HK-2 (cell line): Measurements from ENCODE around the gene CCDC93.

ENCODE experiments used
- DNase-seq: peaks from one replicate; pipeline ENCODE4 v3.0.0-alpha.2; 2018; ENCODE audit not compliant: unreplicated experiment

Gene CCDC93, protein sequence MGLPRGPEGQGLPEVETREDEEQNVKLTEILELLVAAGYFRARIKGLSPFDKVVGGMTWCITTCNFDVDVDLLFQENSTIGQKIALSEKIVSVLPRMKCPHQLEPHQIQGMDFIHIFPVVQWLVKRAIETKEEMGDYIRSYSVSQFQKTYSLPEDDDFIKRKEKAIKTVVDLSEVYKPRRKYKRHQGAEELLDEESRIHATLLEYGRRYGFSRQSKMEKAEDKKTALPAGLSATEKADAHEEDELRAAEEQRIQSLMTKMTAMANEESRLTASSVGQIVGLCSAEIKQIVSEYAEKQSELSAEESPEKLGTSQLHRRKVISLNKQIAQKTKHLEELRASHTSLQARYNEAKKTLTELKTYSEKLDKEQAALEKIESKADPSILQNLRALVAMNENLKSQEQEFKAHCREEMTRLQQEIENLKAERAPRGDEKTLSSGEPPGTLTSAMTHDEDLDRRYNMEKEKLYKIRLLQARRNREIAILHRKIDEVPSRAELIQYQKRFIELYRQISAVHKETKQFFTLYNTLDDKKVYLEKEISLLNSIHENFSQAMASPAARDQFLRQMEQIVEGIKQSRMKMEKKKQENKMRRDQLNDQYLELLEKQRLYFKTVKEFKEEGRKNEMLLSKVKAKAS

DNA sequence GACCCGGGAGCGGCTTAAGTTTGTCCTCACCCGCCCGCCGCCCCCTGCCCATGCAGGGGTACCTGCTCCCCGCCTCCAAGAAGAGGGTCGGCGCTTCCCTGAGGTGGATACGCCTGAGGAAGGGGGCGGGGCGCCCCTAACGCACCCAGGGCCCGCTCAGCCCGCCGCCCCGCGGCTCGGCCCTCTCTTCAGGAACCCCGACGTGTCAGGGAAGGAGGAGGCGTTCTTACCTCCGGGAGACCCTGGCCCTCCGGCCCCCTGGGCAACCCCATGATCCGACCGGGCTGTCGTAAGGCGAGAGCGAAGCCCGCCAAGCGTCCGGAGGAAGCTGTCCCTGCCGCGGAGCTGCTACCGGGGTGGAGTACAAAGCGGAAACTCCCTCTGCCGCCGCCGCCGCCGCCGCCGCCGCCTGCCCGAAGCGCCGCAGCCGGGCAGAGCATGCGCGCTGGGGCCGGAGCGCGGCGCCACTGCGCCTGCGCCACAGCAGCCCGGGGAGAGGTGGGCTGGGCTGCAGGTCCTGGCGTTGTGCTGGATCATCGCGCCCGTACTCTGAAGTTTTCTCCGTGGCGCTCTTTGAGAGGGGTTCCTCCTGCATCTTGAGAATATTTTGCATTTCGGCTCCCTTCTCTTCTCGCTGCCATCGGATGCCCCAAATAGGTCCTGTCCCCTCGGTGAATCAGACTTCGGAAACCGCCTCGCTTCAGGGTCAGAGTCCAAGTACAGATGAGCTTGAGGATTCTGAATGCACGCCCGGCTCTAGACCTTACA lies at the start of gene CCDC93:
TSS of gene CCDC93 (minus strand) at position 347 of the 768 bp plus-strand sequence. CDS start at position 272, 75 bp downstream.
- DNase-seq = peak; percentile 85

DNA sequence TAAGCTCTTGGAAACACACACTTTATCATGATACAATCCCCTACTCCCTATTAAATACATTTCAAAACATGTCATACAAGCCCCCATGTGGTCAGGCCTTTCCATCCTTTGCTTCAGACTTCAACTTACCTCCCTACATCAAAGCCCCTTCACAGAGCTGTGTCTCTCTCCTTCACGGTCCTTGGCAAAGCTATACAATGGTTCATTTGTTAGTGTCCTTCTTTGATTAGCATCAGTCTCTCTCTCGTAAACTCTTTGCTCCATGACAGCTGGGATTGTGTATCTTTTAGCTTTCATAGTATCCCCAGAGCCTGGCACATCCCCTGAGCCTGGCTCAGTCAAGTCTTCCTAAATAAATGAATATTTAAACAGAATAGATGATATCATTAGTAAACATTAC lies 48.8 kb upstream of the CCDC93 start:
- DNase-seq = no peak

DNA sequence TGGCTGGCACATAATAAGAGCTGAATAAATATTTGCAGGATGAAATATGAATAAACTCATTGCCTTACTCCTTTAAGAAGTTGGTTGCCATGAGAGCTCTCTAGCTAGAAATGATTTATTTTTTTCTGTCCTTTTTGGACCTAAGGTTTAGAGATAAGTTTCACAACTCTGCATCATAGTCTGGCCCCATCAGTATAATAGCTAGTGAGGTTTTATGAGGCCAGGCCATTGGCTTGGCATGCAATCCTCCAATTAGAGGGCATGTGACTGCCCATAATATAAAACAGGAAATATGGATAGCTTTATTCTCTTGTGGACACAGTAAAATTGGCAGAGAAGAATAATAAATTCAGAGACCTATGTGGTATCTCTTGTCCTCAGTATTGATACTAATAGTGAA lies 48.2 kb upstream of the CCDC93 start:
- DNase-seq = no peak

DNA sequence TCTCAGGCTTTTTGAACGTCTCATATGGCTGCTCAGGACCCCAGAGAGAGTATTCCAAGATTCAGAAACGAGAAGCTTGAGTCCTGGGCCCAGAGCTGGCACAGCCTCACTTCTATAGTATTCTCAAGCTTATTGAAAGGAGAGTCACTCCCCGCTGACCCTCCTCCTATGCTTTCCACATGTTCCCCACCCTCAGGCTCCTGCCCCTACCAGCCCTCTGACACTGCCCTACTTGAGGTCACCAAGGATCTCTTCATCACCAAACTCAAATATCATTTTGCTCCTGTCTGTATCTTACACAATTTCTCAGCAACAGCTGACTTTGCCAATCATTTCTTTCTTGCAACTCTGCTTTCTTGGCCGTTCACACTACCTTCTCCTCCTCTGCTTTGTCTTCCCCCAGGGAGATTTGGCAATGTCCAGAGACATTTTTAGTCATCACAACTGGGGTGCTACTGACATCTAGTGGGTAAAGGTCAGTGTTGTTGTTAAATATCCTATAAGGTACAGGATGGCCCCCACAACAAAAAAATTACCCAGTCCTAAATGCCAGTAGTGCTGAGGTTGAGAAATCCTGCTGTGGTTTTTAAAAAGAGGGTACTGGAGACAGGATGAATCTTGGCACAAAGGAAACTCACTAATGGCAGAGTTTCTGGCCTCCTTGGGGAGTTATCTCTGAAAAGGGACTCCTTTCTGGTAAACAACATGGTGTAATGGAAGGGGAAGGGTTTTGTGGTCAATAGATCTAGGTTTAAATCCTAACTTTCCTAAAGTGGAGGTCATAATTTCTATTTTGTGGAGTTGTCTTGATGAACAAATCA lies 47.5 kb upstream of the CCDC93 start:
- DNase-seq = peak; percentile 8

DNA sequence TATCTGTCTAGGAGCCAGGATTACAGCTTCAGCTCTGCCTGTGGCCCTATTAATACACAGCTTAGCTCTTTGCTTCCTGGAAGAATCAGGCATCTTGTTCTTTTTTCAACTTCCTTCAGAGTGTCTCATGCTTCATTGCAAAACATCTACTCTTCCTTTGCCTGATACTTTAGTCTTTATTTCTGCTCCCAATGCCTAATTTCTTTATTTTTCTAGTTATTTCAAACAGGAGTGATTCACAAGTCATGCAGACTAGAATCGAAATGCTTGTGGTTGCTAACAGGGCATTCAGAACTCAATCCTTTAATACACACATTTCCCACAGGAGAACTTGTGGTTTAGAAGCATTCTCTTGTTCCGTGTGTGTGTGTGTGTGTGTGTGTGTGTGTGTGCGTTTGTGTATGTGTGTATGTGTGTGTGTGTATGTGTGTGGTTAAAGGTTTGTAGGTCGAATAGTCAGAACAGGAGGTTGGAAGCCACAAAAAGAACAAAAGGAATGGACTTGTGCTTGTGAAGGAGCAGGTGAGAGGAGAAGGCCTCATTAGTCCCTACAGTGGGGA lies 46.1 kb upstream of the CCDC93 start:
- peak; percentile 49 for DNase-seq

DNA sequence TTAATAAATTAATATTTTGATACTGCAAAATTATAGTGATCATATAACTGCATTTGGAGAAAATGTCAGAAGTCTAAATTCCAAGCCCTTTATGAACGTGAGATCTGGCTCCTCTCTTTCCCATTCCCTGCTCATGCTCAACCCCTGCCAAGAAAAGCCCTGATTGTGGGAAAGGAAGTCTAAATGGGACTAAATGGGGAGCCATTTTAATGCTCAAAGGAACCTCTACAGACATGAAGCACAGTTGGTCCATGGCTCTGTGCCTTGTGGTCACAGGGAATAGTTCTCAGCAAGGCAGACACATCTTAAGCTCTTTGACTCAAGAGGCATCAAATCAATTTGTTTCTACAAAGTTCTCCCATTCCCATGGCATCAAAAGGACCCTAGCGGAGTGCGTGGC lies 45.1 kb upstream of the CCDC93 start:
- no peak for DNase-seq

DNA sequence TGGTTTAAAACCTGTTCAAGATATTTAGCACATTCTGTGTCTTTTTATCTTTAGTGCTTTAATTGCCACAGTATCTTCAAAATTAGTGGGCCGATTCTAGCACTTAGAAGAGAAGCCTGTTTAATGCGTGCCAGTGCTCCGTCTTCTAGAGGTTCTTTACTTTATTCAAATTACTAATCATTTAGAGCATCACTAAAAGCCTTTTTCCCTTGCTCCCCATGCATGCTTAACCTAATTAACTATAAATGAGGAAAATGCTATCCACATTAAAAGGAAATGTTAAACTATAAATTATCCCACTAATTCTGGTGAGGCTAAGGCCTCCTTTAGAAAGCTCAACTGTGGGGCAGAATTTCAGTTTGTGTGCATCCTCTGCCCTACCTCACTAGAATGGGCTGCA lies 42.9 kb upstream of the CCDC93 start:
- no peak for DNase-seq

DNA sequence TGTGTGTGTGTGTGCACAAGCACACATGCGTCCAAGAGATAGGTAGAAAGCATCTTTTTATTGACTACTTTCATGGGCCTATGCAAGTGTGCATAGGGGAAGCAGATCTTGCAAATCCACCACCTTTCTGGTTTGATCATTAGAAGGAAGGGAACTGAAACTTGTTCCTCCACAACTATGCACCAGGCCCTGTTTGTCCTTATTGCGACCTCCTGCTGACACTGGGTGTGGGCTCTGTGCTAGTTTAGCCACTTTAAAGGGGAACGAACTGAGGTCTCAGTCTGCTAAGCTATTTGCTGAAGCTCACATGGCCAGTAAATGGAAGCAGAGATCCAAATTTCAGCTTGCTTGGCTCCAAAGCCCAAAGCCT lies 42.3 kb upstream of the CCDC93 start:
- no peak for DNase-seq

DNA sequence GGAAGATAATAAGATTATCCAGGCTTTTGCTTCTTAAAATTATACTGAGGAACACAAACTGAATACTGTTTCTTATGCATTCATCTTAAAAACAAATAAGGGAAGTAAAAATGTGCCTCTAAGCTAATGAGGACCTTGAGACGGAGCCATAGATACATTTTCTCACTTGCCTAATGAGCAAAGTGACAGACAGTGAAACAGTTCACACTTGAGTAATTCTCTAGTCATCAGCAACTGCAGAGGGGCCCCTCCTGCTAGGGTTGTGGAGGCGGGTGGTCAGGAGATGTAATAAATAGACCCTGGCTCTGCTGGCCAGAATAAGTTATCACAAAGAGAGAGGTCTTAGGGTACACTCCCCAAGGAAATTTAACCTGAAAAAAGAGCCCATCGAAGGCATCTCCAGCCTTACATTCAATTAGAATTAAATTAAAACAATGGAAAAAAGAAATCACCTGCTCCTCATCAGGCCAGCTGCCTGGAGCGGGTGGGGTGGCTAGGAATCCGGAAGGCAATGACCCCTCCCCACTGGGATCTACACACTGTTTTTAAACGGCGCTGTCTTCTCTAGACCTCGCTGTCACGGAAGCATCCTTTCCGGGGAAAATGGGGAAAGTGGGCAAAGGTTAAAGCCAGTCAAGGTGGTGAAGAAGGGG lies 41.8 kb upstream of the CCDC93 start:
- DNase-seq = no peak

DNA sequence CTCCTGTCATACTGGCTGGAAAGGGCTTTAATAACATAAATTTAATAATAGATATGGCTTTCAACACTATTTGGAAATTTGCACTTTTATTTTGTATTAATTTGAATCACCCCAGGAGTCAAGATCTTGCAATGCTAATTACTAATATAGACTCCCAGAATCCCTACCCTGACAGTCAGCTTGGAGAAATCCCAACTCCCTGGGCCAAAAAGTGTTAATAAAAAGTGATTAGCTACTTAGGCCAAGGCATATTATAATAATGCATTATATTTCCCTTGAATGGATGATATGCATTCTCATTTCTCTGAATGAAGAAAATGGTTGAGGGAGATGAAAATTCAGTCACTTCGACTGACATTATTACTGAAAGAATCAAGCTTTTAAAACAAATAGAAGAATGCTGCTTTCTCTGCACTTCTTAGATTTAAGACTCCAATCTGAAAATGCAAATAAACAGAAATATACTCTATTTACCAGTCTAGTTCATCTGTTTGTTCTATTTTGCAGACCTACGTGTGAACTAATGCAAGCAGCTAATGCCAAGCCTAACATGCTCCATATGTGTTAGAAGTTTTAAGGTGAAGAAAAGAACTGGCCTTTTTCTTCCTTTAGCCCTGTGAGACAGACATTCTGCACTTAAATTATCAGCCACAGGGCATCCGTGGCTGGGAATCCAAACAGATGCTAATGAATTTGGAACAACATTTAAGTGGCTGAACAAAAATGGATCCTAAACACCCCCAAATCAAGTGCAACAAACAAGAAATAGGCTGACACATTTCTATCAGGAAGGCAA lies 40.5 kb upstream of the CCDC93 start:
- no peak for DNase-seq

DNA sequence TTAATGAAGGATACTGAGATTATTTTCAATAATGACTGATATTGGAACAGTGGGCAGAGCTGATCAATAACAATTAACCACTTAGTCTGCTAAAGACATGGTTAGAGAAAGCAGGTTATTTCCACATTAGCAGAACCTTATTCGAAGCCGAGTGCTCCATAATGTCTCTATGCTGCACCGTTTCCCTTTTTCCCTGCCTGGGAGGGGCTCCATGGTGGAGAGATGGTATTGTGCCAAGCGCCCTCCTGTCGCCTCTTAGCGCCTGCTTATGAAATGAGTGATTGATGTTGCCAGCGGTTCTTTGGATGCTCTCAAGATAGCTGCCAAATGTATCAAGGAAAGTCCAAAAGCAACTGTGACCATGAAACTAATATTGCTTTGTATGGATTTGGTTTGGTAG lies 39.8 kb upstream of the CCDC93 start:
- no peak for DNase-seq

DNA sequence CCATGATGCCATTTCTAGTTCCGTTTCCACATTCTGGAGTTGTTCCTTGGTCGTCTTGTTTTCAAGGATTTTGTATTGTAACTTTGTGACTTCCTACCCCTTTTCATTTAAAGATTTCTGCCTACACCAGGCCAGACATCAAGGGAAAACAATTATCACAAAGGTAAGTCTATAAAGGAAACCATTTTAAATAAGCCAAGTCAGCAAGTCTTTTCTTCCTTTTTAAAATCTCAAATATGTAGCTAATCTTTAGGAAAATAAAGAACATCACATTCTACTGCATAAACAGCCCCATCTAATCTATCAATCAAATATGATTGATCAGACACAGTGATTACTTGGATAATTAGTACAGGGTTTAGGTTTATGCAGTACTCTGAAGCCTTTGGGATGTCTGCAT lies 38.6 kb upstream of the CCDC93 start:
- no peak for DNase-seq

DNA sequence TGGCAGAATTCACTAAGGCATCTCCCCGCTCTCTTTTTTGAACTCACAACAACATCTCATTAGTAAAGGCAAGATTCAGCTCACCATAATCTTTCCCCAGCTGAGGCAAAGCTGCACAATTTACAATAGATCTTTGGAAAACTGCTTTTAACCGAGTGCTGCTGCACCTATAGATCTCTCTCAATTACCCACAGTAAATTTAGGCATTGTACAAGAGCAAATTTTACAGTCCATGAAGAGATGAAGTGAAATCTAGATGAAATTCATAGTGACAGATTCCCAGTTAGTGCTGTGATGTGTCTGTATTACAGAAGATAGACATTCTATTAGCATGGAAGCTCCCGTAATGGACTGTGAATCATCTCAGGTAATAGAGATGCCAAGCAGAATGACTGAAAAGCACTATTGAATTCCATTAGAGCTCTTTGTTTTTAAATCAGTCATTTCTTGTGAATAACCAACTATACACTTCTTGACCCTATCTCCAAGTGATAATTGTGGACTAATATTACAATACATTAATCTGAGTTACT lies 38.0 kb upstream of the CCDC93 start:
- no peak for DNase-seq

DNA sequence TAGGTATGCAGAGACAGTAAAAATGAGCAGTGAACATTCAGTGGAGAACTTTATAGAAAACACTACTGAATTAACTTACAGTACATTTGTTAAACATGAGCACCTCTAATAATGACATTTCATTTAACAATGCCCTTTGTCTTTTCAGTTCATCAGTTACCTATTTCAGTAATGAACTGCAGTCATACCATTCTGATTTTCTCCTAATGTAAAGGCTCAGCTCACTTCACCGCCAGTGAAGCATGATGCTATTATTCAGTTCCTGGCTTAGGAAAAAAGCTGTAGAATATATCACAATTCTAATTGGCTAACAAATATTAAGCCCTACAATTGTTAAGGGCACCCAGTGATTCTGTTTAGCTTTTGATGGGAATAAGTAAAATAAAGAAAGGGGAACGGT lies 37.1 kb upstream of the CCDC93 start:
- DNase-seq = no peak

DNA sequence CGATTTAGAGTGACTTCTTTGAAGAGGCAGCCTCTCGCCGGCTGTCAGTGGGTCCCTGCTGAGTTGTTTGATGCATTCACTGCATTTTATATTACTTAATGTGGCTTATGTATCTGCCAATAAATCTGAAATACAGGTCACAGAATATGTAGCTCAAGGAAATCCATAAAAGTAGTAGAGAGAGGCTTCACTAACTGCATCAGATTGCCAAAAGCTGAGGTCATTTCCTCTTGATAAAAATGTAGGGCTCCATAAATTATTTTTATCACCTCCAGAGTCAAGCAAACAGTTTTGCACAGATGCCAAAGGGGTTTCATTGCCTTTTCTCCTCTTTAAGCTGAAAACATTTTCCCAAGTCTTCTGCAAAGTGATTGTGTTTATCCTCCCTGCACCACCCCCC lies 36.5 kb upstream of the CCDC93 start:
- DNase-seq = no peak

DNA sequence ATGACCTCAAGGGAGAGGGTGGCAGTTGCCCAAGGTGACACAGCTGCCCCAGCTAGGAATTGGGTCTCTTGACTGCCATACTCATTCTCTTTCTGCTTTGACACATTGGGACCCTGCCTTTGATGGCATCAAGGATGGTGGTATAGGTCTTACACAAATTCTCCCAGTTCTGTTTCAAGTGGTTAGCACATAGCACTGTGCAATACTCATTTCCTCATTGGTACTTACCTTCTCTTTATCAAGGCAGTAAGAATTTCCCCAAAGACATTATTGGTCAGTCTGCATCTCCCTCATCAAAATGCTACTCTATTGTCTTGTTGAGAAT lies 35.9 kb upstream of the CCDC93 start:
- DNase-seq = no peak

DNA sequence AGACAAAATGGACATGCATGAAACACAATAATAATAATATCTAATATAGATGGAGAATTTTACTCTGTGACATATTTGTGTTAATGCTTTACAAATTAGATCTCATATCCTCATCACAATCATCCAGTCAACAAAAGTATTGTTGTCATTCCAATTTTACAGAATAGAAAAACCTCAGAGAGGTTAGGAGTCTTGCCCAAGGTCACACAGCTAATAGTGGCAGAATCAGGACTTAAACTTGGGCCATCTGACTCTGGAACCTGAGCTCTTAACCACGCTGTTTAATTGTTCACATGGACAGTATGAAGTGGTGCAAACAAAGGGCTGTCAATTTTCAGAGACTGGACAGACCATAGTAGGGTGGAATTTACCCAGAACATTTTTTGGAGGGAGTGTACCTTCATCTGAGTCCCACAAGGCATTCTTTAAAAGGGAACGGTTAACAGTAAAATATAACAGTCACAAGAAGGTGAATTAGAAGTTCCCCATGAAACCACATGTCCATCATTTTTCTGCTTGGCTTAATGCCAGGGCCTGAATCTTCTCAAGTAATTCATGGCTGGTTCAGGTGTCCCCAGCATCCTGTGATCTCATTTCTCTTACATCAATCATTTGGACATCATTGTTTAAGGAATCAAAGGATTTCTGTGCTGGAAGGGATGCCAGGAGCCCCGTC lies 35.4 kb upstream of the CCDC93 start:
- no peak for DNase-seq

DNA sequence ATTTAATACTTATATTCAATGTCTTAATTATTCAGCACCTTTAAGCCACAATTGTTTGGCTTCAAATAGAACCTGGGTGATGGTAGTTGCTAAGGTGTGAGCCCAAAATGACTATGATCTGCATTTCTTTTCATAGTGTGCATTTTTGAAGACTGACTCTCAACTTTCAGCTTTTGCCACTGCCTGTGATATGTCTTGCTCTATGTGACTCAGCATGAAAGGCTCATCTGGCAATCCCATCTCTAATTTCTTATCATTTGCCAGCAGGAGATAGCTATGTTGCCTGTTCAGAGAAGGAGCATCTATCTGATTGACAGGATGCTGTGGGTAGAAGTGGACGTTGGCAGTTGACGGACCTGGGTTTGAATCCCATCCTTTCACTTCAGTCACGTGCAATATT lies 34.5 kb upstream of the CCDC93 start:
- no peak for DNase-seq

DNA sequence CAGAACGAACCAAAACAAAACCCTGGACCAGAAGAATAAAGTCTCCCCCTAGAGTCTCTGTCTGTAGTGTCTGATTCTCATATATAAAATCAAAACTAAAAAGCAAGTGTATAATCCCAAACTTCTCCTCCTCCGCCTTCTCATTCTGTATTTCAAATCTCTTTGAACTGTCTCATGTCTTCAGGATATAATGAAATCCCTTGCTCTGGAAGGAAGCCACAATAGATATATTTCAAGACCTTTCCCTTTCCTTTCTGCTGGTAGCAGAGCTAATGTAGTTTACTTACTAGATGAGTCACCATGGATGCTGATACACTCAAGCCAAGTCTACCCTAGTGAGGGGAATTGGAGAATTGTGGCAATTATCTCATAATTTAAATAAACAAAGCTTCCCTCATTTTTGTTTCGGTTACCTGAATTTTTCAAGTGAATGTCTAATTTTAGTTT lies 33.5 kb upstream of the CCDC93 start:
- no peak for DNase-seq
